Measurements from ENCODE around the gene CCDC170. TPM values are rescaled to one million over a fixed set of nuclear protein-coding genes. Genes with fewer than 3 reads are reported as not detected.
A peak's percentile ranks its signal among the peaks of the same experiment; 100 is the strongest.

CCDC170 gene
- total RNA-seq, 8 experiments from 2014 or later: 0.09 to 8.6 (median 0.26) TPM

GRCh38 chr6:151565940-151566339 is 72.1 kb downstream of the CCDC170 start:
- no peak overlapping the region for H3K4me3 ChIP-seq
- no peak overlapping the region for H3K27ac ChIP-seq
- no peaks in the 10 kb centered on the region for H3K4me1 ChIP-seq (replicated peaks in 1 of 2)
- no peak for ATAC-seq (replicated peaks in 6 of 8)
- WGBS, 10 experiments: 0 to 100% (median 51%) methylated on average over 1 of the region's 1 CpG; no CpG with 5 or more reads in 2 of the 10 experiments
- in situ Hi-C loops (cut with MboI; ENCODE audit: low pct_unique_long_range_greater_than_20kb in 2 of 9, low sequenced_read_pairs in 9 of 9, unreplicated experiment in 9 of 9): no loop called here

DNA sequence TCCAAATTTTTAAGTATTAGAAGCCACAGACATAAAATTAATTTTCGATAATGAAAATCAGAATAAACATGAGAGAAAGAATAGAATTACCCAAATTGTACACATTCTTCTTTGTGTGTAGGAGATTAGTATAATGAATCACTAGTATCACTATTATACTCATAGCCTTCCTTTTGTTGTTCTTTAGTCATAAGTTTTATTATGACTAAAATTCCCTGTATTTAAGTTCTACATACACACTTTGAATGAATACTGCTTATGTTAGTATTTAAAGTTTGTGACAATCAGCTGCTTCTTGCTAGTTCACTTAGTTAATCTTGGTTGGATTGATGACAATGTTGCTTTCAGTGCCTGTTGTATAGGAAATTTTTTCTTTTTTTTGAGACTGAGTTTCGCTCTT is 72.7 kb downstream of the CCDC170 start:
- H3K4me3 ChIP-seq: no peak overlapping the region
- no peak for ATAC-seq (replicated peaks in 6 of 8)
- 0 to 71% (median 40%) methylated on average over 1 to 2 of the region's 2 CpGs for WGBS, 10 experiments
- H3K4me1 ChIP-seq (replicated peaks in 1 of 2): no peaks in the 10 kb centered on the region
- no peak overlapping the region for H3K27ac ChIP-seq
- in situ Hi-C loops (cut with MboI; ENCODE audit: low pct_unique_long_range_greater_than_20kb in 2 of 9, low sequenced_read_pairs in 9 of 9, unreplicated experiment in 9 of 9): no loop called here

- peak in 5 of 8 experiments; percentile 90 to 100 (median 99) for ATAC-seq (replicated peaks in 6 of 8)
- WGBS, 10 experiments: 40 to 71% (median 49%) methylated on average over 2 to 8 of the region's 8 CpGs; no CpG with 5 or more reads in 1 of the 10 experiments
- H3K27ac ChIP-seq: peak overlapping the region; percentile 17 to 79
- in situ Hi-C loops (cut with MboI; ENCODE audit: low pct_unique_long_range_greater_than_20kb in 2 of 9, low sequenced_read_pairs in 9 of 9, unreplicated experiment in 9 of 9): no loop called here
- H3K4me1 ChIP-seq (replicated peaks in 1 of 2): peaks cover 8 to 15% of the 10 kb centered on the region in 2 donors
- H3K4me3 ChIP-seq: no peak overlapping the region
These were observed 82.8 kb downstream of the CCDC170 start for GRCh38 chr6:151576633-151577032.

- H3K27ac ChIP-seq: peak overlapping the region in 1 of 2 donors; percentile 79
- WGBS, 10 experiments: 33 to 100% (median 93%) methylated on average over 1 to 4 of the region's 5 CpGs; no CpG with 5 or more reads in 1 of the 10 experiments
- peaks cover 8 to 15% of the 10 kb centered on the region in 2 donors for H3K4me1 ChIP-seq (replicated peaks in 1 of 2)
- no peak for ATAC-seq (replicated peaks in 6 of 8)
- H3K4me3 ChIP-seq: no peak overlapping the region
- in situ Hi-C loops (cut with MboI; ENCODE audit: low pct_unique_long_range_greater_than_20kb in 2 of 9, low sequenced_read_pairs in 9 of 9, unreplicated experiment in 9 of 9): no loop called here
These were observed 83.4 kb downstream of the CCDC170 start for GRCh38 chr6:151577257-151577656.

DNA sequence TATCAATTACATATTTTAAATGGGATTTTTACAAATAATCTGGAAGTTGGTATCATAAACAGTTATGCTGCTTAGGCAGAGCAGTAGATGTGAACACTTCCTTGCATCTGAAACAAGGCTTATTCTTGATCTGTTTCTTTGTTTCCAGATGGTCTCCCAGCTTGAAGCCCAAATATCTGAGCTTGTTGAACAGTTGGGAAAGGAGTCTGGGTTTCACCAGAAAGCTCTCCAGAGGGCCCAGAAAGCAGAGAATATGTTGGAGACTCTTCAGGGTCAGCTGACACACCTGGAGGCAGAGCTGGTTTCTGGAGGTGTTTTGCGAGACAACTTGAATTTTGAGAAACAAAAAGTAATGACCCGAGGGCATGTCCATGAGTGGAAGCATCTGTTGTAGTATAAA is 91.9 kb downstream of the CCDC170 start:
- Histone ChIP-seq H3K4me1 (replicated peaks in 1 of 2) (no peaks in the 10 kb centered on the region), H3K27ac (no peak overlapping the region), H3K4me3 (no peak overlapping the region)
- in situ Hi-C loops (cut with MboI; ENCODE audit: low pct_unique_long_range_greater_than_20kb in 2 of 9, low sequenced_read_pairs in 9 of 9, unreplicated experiment in 9 of 9): no loop called here
- ATAC-seq (replicated peaks in 6 of 8): no peak
- WGBS, 10 experiments: 38 to 100% (median 83%) methylated on average over 1 to 2 of the region's 2 CpGs; no CpG with 5 or more reads in 4 of the 10 experiments

DNA sequence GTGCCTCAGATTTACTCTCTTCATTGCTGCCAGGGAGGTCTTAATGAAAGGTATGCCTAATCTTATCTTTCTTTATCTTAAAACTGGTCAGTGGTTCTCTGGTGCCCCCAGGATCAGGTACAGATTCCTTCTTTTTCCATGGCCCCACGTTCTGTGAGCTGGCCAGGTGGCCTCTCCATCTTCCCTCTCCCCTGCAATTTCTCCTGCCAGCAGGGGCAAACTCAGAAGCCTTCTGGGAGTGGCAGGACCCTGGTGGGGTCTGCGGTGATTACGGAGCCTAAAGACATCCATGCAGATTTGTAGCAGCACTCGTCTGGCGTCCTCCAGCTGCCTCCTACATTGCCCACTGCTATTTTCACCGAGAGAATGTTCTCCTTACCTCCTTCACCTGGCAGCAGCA is 95.8 kb downstream of the CCDC170 start:
- no peak for ATAC-seq (replicated peaks in 6 of 8)

GRCh38 chr6:151590742-151591141 is 96.9 kb downstream of the CCDC170 start:
- in situ Hi-C loops (cut with MboI; ENCODE audit: low pct_unique_long_range_greater_than_20kb in 2 of 9, low sequenced_read_pairs in 9 of 9, unreplicated experiment in 9 of 9): no loop called here
- no peak overlapping the region for H3K27ac ChIP-seq
- ATAC-seq (replicated peaks in 6 of 8): no peak
- H3K4me3 ChIP-seq: no peak overlapping the region
- 0 to 92% (median 71%) methylated on average over 1 to 2 of the region's 2 CpGs; no CpG with 5 or more reads in 1 of the 10 experiments for WGBS, 10 experiments
- no peaks in the 10 kb centered on the region for H3K4me1 ChIP-seq (replicated peaks in 1 of 2)

More for the DNA sequence above, 95.8 kb downstream of the CCDC170 start:
- Histone ChIP-seq H3K4me3 (no peak overlapping the region), H3K27ac (no peak overlapping the region), H3K4me1 (replicated peaks in 1 of 2) (no peaks in the 10 kb centered on the region)
- 10 to 100% (median 81%) methylated on average over 1 to 6 of the region's 6 CpGs; no CpG with 5 or more reads in 2 of the 10 experiments for WGBS, 10 experiments
- in situ Hi-C loops (cut with MboI; ENCODE audit: low pct_unique_long_range_greater_than_20kb in 2 of 9, low sequenced_read_pairs in 9 of 9, unreplicated experiment in 9 of 9): no loop called here

- H3K4me1 ChIP-seq (replicated peaks in 1 of 2): no peaks in the 10 kb centered on the region
- ATAC-seq (replicated peaks in 6 of 8): no peak
- no peak overlapping the region for H3K4me3 ChIP-seq
- no peak overlapping the region for H3K27ac ChIP-seq
- WGBS, 10 experiments: 27 to 89% (median 80%) methylated on average over 3 to 9 of the region's 9 CpGs; no CpG with 5 or more reads in 1 of the 10 experiments
- in situ Hi-C loops (cut with MboI; ENCODE audit: low pct_unique_long_range_greater_than_20kb in 2 of 9, low sequenced_read_pairs in 9 of 9, unreplicated experiment in 9 of 9): no loop called here
These were observed 98.8 kb downstream of the CCDC170 start for GRCh38 chr6:151592449-151593159.

- 7 to 95% (median 64%) methylated on average over 1 to 3 of the region's 4 CpGs; no CpG with 5 or more reads in 1 of the 10 experiments for WGBS, 10 experiments
- Histone ChIP-seq H3K4me3 (no peak overlapping the region), H3K4me1 (replicated peaks in 1 of 2) (no peaks in the 10 kb centered on the region), H3K27ac (no peak overlapping the region)
- in situ Hi-C loops (cut with MboI; ENCODE audit: low pct_unique_long_range_greater_than_20kb in 2 of 9, low sequenced_read_pairs in 9 of 9, unreplicated experiment in 9 of 9): no loop called here
- ATAC-seq (replicated peaks in 6 of 8): no peak
These were observed 115.5 kb downstream of the CCDC170 start for GRCh38 chr6:151609146-151609902.

- Histone ChIP-seq H3K27ac (no peak overlapping the region), H3K4me3 (no peak overlapping the region), H3K4me1 (replicated peaks in 1 of 2) (no peaks in the 10 kb centered on the region)
- no peak for ATAC-seq (replicated peaks in 6 of 8)
- in situ Hi-C loops (cut with MboI; ENCODE audit: low pct_unique_long_range_greater_than_20kb in 2 of 9, low sequenced_read_pairs in 9 of 9, unreplicated experiment in 9 of 9): no loop called here
- WGBS, 10 experiments: 0 to 100% (median 57%) methylated on average over 1 of the region's 1 CpG; no CpG with 5 or more reads in 1 of the 10 experiments
These were observed 116.5 kb downstream of the CCDC170 start for GRCh38 chr6:151610326-151610725.

DNA sequence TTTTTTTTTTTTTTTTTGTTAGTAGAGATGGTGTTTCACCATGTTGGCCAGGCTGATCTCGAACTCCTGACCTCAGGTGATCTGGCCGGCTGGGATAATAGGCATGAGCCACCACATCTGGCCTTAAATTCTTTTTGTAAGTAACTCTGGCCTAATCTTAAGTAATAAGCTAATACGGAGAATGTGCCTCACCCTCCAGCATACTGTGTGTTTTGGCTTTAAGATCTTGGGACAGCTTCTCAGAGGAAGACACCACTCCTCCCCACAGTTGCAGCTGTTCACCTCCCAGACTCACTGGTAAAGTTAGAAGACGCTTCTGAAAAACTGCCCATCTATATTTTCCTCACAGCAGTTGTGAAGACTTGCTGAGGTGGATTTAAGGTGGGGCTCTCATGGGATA is 120.8 kb downstream of the CCDC170 start:
- ATAC-seq (replicated peaks in 6 of 8): no peak
- in situ Hi-C loops (cut with MboI; ENCODE audit: low pct_unique_long_range_greater_than_20kb in 2 of 9, low sequenced_read_pairs in 9 of 9, unreplicated experiment in 9 of 9): no loop called here
- H3K4me3 ChIP-seq: no peak overlapping the region
- WGBS, 10 experiments: 33 to 100% (median 80%) methylated on average over 1 to 4 of the region's 4 CpGs; no CpG with 5 or more reads in 1 of the 10 experiments
- no peaks in the 10 kb centered on the region for H3K4me1 ChIP-seq (replicated peaks in 1 of 2)
- H3K27ac ChIP-seq: no peak overlapping the region

DNA sequence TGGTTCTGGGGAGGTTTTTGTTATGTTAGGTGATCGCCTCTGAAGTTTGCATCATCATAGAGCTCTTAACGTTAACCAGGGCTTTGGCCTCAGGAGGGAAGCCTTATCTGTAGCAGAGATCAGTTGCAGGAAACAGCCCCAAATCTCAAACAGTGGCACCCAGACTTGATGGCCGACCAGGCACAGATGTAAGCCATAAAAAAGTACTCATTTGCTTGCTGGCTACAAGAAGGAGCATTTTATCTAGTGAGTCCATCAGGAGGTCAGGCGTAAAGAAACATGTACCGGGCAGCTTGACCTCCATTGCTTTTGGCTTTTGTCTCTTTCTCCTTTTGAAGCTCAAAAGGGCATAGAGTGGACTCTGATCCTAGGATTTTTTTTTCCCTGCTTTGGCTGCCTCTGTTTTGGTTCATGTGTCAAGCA is 122.3 kb downstream of the CCDC170 start:
- 0 to 100% (median 50%) methylated on average over 1 to 4 of the region's 5 CpGs; no CpG with 5 or more reads in 1 of the 10 experiments for WGBS, 10 experiments
- no peak overlapping the region for H3K4me3 ChIP-seq
- ATAC-seq (replicated peaks in 6 of 8): no peak
- H3K4me1 ChIP-seq (replicated peaks in 1 of 2): no peaks in the 10 kb centered on the region
- no peak overlapping the region for H3K27ac ChIP-seq
- in situ Hi-C loops (cut with MboI; ENCODE audit: low pct_unique_long_range_greater_than_20kb in 2 of 9, low sequenced_read_pairs in 9 of 9, unreplicated experiment in 9 of 9): no loop called here

DNA sequence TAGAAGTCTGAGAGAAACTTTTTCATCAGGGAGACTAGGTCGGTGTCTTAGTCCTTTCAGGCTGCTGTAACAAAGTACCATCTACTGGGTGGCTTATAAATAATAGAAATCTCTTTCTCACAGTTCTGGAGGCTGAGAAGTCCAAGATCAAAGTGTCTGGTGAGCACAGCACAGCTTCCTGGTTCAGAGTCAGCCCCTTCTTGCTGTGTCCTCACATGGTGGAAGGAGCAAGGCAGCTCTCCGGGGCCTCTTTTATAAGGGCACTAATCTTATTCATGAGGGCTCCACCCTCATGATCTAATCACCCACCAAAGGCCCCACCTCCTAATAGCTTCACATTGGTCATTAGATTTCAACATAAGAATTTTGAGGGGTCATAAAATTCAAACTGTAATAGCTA is 122.8 kb downstream of the CCDC170 start:
- no peak for ATAC-seq (replicated peaks in 6 of 8)
- WGBS, 10 experiments: 0 to 65% (median 33%) methylated on average over 1 to 2 of the region's 2 CpGs; no CpG with 5 or more reads in 2 of the 10 experiments
- no peak overlapping the region for H3K4me3 ChIP-seq
- H3K4me1 ChIP-seq (replicated peaks in 1 of 2): no peaks in the 10 kb centered on the region
- in situ Hi-C loops (cut with MboI; ENCODE audit: low pct_unique_long_range_greater_than_20kb in 2 of 9, low sequenced_read_pairs in 9 of 9, unreplicated experiment in 9 of 9): no loop called here
- H3K27ac ChIP-seq: no peak overlapping the region

Measured in motor neuron (in vitro differentiated cells).